Measurements from ENCODE around the gene MTRF1L. TPM values are rescaled to one million over a fixed set of nuclear protein-coding genes. Genes with fewer than 3 reads are reported as not detected.

MTRF1L gene
- total RNA-seq, 2 experiments from 2014 or later: 16.9 to 20.1 TPM

Other genes with a start within 250 kb of the MTRF1L start
- gene FBXO5, start 19.7 kb downstream of the MTRF1L start, total RNA-seq: 10 to 100 TPM; 41.8 to 42.7 TPM
- gene RGS17, start 128.6 kb upstream of the MTRF1L start, total RNA-seq: not detected